Measurements from ENCODE around the gene BMI1.

BMI1 gene

DNA sequence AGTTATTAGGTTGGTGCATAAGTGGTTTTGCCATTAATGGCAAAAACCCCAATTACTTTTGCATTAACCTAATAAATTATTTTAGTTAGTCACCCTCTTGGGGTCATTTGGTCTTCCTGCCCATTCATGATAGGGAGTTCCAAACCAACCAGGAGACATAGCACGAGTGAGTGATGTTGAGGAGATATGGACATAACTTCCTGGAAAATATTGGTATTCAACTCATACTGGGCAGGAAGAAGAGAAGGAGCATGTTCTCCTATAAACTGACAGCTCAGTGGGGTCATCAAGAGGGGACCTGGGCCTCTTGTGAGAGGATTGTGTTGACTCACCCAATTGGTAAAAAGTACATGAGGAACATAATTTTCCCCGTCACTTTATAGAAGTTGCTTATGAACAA is 48.1 kb downstream of the BMI1 start:
- DNase-seq, result no peak

DNA sequence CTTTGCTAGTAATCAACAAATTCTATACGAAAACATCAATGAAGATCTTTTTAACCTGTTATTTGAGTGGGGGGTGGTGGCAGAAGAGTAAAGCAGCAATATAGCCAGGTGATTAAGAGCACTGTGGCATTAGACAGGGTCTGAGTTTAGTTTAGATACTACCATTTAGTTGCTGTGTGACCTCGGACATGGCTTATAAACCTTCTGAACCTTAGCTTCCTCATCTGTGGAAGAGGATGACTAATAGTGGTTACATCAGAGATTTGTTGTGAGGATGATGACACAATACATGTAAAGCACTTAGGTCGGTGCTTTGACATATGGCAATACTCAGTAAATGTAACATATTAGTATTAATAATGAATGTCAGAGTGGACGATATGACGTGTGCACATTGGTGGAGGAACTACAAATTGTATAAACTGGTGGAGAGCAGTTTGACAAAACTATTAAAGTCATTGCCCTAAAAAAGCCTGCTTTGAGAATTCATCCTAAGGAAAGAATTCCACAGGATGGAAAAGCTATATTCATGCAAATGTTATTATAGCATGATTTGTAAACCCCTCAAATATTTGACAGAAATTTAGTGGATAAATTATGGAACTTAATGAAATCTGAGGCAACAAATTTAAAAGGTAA is 48.7 kb downstream of the BMI1 start:
- DNase-seq, result no peak

DNA sequence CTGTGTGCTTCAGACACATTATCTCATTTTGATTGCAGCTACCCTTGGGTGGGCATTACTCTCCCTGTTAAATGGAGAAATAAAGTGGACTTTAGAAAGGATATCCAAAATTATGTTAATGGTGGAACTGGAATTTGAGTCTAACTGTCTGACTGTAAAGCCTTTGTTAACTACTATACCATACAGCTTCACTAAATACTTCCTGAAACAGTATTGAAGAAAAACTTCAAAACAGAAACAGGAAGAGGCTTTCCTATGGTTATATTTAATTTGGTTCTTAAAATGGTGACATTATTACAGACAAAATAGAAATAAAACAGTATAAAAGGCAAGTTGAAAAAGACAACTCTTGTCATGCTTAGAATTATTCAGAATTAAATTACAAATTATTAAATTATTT is 49.4 kb downstream of the BMI1 start:
- no peak for DNase-seq

DNA sequence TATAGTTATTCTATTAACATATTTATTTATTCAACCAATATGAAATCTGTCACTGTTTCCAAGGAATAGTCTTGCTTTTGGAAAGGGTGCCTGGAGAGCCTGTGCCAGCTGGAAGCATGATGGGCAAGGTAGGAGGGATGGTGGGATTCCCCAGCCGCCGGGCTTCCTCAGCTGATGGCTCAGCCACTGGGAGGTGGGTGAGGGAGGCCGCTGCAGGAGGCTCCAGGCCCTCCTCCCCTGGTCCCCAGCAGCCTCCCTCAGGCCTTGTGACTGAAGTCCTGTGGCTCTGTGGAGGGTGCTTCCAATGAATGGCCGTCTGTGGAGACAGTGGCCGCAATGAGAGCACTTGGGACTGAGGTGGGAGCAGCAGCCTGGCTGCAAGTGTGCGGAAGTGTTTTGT is 51.4 kb downstream of the BMI1 start:
- no peak for DNase-seq

DNA sequence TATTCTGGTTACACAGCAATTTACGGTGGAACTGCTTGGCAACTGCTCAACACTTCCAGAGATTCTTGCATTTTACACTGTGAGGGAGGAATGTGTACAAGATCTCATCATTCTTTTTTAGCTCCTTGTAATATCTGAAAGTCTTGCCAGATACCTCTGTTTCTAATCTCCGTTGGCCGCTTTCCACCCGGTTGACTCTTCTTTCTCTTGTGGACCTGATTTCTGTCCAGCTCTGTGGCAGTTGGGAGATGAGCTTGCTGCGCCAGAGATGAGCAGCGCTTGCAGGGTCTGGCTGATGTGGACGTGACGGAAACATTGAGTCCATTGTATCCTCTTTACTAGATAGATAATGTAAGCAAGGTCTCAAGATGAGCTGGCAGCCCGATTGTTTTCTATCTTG is 52.0 kb downstream of the BMI1 start:
- DNase-seq, result no peak

DNA sequence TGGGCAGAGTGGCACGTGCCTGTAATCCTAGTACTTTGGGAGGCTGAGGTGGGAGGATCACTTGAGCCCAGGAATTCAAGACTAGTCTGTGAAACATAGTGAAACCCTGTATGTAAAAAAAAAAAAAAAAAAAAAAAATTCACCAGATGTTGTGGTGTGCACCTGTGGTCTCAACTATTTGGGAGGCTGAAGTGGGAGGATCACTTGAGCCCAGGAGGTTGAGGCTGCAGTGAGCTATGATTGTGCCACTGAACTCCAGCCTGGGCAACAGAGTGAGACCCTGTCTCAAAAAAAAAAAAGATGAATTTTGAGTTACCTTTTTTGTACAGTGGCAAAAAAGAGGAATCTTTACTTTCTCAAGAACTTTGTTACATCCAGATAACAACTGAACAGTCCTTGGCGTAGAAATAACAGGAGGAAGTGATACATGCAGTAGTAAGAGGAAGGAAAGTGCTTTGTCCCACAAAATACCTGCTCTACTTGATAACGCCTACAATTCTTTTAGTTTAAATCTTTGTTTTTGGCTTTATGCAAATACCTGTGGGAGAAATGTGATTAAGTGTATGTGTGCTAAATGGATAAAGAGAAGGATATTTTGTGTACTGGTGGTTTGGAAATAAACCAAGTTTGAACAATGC is 53.7 kb downstream of the BMI1 start:
- DNase-seq, result no peak

DNA sequence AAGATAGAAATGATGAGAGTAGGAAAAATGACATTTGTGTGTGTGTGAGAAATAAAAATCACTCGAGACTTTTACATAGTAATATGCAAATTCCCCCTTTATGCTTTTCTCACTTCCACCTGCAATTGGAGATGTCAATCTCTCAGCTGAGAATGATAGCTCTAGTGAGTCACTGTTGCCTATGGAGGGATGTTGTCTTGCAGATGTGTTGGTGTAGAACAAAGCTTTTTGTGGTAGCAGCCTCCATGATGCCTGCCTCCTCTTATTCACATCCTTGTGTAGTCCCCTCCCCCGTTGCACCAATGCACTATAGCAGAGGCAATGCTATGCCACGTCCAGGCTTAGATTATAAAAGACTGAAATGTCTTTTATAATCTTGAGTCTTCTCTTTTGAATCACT is 58.2 kb downstream of the BMI1 start:
- peak; percentile 59 for DNase-seq
